ENCODE results near the gene CMC2. TPM values are rescaled to one million over a fixed set of nuclear protein-coding genes. Genes with fewer than 3 reads are reported as not detected.

CMC2 gene
- total and polyA plus RNA-seq, 2 of the 13 experiments (the other 11 are each of a cell fraction or from before 2014, with no cell fraction given): 116 to 129 TPM

- TF ChIP-seq ZSCAN12 (CRISPR knock-in tag; IDR thresholded peaks at IDR 0.05) (no peak), U2AF1 (optimal IDR thresholded peaks at IDR 0.05; ENCODE audit: low read depth, low read length) (no peak), RFX3 (CRISPR knock-in tag; IDR thresholded peaks at IDR 0.05) (no peak), ZSCAN20 (CRISPR knock-in tag; IDR thresholded peaks at IDR 0.05; ENCODE audit: borderline replicate concordance) (peak; percentile 75; the same call in 1 of the 2 replicates), NR2C2 (CRISPR knock-in tag; IDR thresholded peaks at IDR 0.05; ENCODE audit: borderline replicate concordance) (peak; percentile 78), ZNF780A (CRISPR knock-in tag; IDR thresholded peaks at IDR 0.05) (peak; percentile 2), ZNF337 (CRISPR knock-in tag; IDR thresholded peaks at IDR 0.05; ENCODE audit: borderline replicate concordance, low read depth) (no peak), HCFC1 (IDR thresholded peaks at IDR 0.05; ENCODE audit: low read depth, low read length) (peak; percentile 37; the same call in 1 of the 2 replicates), RELA (CRISPR knock-in tag; IDR thresholded peaks at IDR 0.05) (no peak), ZNF652 (CRISPR knock-in tag; IDR thresholded peaks at IDR 0.05; ENCODE audit: borderline replicate concordance, low read depth) (no peak), SNAI1 (CRISPR knock-in tag; IDR thresholded peaks at IDR 0.05; ENCODE audit: borderline replicate concordance) (0 out of 2 replicates have a peak, but pooled peaks have one; percentile 57), ZFX (CRISPR knock-in tag; IDR thresholded peaks at IDR 0.05; ENCODE audit: low read depth) (peak; percentile 82; the same call in 1 of the 2 replicates), ZNF33A (CRISPR knock-in tag; IDR thresholded peaks at IDR 0.05; ENCODE audit: borderline replicate concordance) (peak; percentile 35), ZNF234 (CRISPR knock-in tag; conservative IDR thresholded peaks at IDR 0.05) (peak; percentile 63; the same call in 1 of the 2 replicates), CREM (IDR thresholded peaks at IDR 0.05) (peak; percentile 93), CREM (CRISPR knock-in tag; IDR thresholded peaks at IDR 0.05) (0 out of 2 replicates have a peak, but pooled peaks have one; percentile 25), IRF9 (CRISPR knock-in tag; IDR thresholded peaks at IDR 0.05; ENCODE audit: borderline replicate concordance) (peak; percentile 83), FUBP1 (CRISPR knock-in tag; IDR thresholded peaks at IDR 0.05; ENCODE audit: borderline replicate concordance) (peak; percentile 95; the same call in 1 of the 2 replicates), ZNF766 (CRISPR knock-in tag; IDR thresholded peaks at IDR 0.05; ENCODE audit: borderline replicate concordance) (no peak; the same call in none of the 2 replicates), RORA (CRISPR knock-in tag; IDR thresholded peaks at IDR 0.05) (no peak)
- TF ChIP-seq, protein P1, sequence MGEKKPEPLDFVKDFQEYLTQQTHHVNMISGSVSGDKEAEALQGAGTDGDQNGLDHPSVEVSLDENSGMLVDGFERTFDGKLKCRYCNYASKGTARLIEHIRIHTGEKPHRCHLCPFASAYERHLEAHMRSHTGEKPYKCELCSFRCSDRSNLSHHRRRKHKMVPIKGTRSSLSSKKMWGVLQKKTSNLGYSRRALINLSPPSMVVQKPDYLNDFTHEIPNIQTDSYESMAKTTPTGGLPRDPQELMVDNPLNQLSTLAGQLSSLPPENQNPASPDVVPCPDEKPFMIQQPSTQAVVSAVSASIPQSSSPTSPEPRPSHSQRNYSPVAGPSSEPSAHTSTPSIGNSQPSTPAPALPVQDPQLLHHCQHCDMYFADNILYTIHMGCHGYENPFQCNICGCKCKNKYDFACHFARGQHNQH (CRISPR knock-in tag; IDR thresholded peaks at IDR 0.05): no peak; the same call in none of the 2 replicates
- TF ChIP-seq, protein P2, sequence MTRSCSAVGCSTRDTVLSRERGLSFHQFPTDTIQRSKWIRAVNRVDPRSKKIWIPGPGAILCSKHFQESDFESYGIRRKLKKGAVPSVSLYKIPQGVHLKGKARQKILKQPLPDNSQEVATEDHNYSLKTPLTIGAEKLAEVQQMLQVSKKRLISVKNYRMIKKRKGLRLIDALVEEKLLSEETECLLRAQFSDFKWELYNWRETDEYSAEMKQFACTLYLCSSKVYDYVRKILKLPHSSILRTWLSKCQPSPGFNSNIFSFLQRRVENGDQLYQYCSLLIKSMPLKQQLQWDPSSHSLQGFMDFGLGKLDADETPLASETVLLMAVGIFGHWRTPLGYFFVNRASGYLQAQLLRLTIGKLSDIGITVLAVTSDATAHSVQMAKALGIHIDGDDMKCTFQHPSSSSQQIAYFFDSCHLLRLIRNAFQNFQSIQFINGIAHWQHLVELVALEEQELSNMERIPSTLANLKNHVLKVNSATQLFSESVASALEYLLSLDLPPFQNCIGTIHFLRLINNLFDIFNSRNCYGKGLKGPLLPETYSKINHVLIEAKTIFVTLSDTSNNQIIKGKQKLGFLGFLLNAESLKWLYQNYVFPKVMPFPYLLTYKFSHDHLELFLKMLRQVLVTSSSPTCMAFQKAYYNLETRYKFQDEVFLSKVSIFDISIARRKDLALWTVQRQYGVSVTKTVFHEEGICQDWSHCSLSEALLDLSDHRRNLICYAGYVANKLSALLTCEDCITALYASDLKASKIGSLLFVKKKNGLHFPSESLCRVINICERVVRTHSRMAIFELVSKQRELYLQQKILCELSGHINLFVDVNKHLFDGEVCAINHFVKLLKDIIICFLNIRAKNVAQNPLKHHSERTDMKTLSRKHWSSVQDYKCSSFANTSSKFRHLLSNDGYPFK (CRISPR knock-in tag; IDR thresholded peaks at IDR 0.05; ENCODE audit: borderline replicate concordance): peak; percentile 75; the same call in 1 of the 2 replicates
Measured at GRCh38 chr16:81006813-81007695, at the start of gene CMC2, which contains the start of gene CENPN (continued).
